HG03354 (cell line): ENCODE measurements around the gene TUFM.
"Not testable (repeated sequence)": the region's sequence is repeated elsewhere in the genome, so short reads cannot be mapped to it uniquely, and the experiment has no call there.

Source experiments
- ATAC-seq: cut with Tn5 transposase; IDR thresholded peaks from one replicate; pipeline ENCODE4 v1.9.1; 2021; ENCODE audit warnings: mild to moderate bottlenecking; ENCODE audit not compliant: unreplicated experiment, poor library complexity, severe bottlenecking

The TUFM gene

GRCh38 chr16:28821874-28822519, 24.2 kb downstream of the TUFM start:
- no peak for ATAC-seq

- ATAC-seq: not testable (repeated sequence)
Measured at GRCh38 chr16:28820546-28820945, 25.6 kb downstream of the TUFM start.

- ATAC-seq: no peak
Measured at GRCh38 chr16:28820016-28820415, 26.1 kb downstream of the TUFM start.

GRCh38 chr16:28807445-28808120, 38.6 kb downstream of the TUFM start:
- ATAC-seq: not testable (repeated sequence)

GRCh38 chr16:28802235-28803019, 43.7 kb downstream of the TUFM start:
- peak; percentile 72 for ATAC-seq
